Loucy (cell line): ENCODE measurements around the gene PCDHA2.
"Not testable (repeated sequence)": the region's sequence is repeated elsewhere in the genome, so short reads cannot be mapped to it uniquely, and the experiment has no call there.

ENCODE experiments used
- H2AFZ ChIP-seq: fragments of 200-600 bp; sonication (generic); 2 replicates; pipeline ENCODE4 v1.6.0; 2016; ENCODE audit warnings: antibody characterized with exemption, mild to moderate bottlenecking, low read length, moderate library complexity
- H3F3A ChIP-seq: fragments of 200-600 bp; 2 replicates; pipeline ENCODE4 v1.6.0; 2016; ENCODE audit warnings: antibody characterized with exemption, low read depth, mild to moderate bottlenecking
- H3K27me3 ChIP-seq: fragments of 200-600 bp; sonication (generic); 2 replicates; pipeline ENCODE4 v1.6.1; 2014; ENCODE audit warnings: low read length, mild to moderate bottlenecking; ENCODE audit not compliant: insufficient read depth, poor library complexity, severe bottlenecking
- H3K36me3 ChIP-seq: fragments of 200-600 bp; sonication (generic); 2 replicates; pipeline ENCODE4 v1.6.1; 2016; ENCODE audit warnings: low read length; ENCODE audit not compliant: insufficient read depth
- H3K4me1 ChIP-seq: fragments of 200-600 bp; sonication (generic); 2 replicates; pipeline ENCODE4 v1.5.1; 2014; ENCODE audit warnings: low read length, mild to moderate bottlenecking; ENCODE audit not compliant: insufficient read depth, poor library complexity, severe bottlenecking
- H3K4me2 ChIP-seq: fragments of 200-600 bp; sonication (generic); 2 replicates; pipeline ENCODE4 v1.6.0; 2014; ENCODE audit warnings: antibody characterized with exemption, low read length, low read depth, mild to moderate bottlenecking; ENCODE audit not compliant: poor library complexity, severe bottlenecking
- H3K4me3 ChIP-seq: fragments of 200-600 bp; sonication (generic); 2 replicates; pipeline ENCODE4 v1.5.1; 2014; ENCODE audit warnings: low read length, mild to moderate bottlenecking, mixed read lengths; ENCODE audit not compliant: poor library complexity, severe bottlenecking
- H3K79me2 ChIP-seq: fragments of 200-600 bp; sonication (generic); 2 replicates; pipeline ENCODE4 v1.6.1; 2014; ENCODE audit warnings: low read length; ENCODE audit not compliant: insufficient read depth
- H3K9ac ChIP-seq: fragments of 200-600 bp; sonication (generic); 2 replicates; pipeline ENCODE4 v1.6.0; 2014; ENCODE audit warnings: mild to moderate bottlenecking, low read depth, low read length, moderate library complexity; ENCODE audit not compliant: poor library complexity, severe bottlenecking
- H3K9me2 ChIP-seq: fragments of 200-600 bp; sonication (generic); replicated peaks from 2 replicates; pipeline ENCODE4 v1.6.1; 2016; ENCODE audit warnings: low read depth, low read length, mixed read lengths
- H3K9me3 ChIP-seq: fragments of 200-600 bp; sonication (generic); 2 replicates; pipeline ENCODE4 v1.6.1; 2014; ENCODE audit warnings: mild to moderate bottlenecking, antibody characterized with exemption, low read length, low read depth; ENCODE audit not compliant: insufficient read depth
- H4K20me1 ChIP-seq: fragments of 200-600 bp; sonication (generic); 2 replicates; pipeline ENCODE4 v1.6.0; 2014; ENCODE audit warnings: antibody characterized with exemption, low read length, mild to moderate bottlenecking; ENCODE audit not compliant: insufficient read depth, poor library complexity, severe bottlenecking
- CTCF ChIP-seq: fragments of 200-600 bp; sonication (generic); conservative IDR thresholded peaks from 2 replicates; pipeline ENCODE4 v1.5.1; 2014; ENCODE audit warnings: mild to moderate bottlenecking, antibody characterized with exemption, low read length
- EZH2phosphoT487 ChIP-seq: fragments of 200-600 bp; IDR thresholded peaks from 2 replicates; pipeline ENCODE4 v1.6.1; 2018; ENCODE audit warnings: antibody characterized with exemption, mild to moderate bottlenecking, moderate library complexity, borderline replicate concordance

Gene PCDHA2

GRCh38 chr5:140767444-140767843 lies 27.2 kb upstream of the PCDHA2 start:
- no peaks in the 10 kb centered on the region for H3F3A ChIP-seq
- H3K9ac ChIP-seq = no peak overlapping the region
- no peak overlapping the region for H2AFZ ChIP-seq
- H3K27me3 ChIP-seq = no peaks in the 10 kb centered on the region
- H3K36me3 ChIP-seq = no peaks in the 10 kb centered on the region
- peaks cover 33% of the 10 kb centered on the region; the same call in 1 of the 2 replicates for H3K9me3 ChIP-seq
- no peaks in the 10 kb centered on the region for H3K79me2 ChIP-seq
- TF ChIP-seq EZH2phosphoT487 (no peak), CTCF (no peak)
- no peak overlapping the region for H3K4me3 ChIP-seq
- H4K20me1 ChIP-seq = no peaks in the 10 kb centered on the region
- no peaks in the 10 kb centered on the region for H3K9me2 ChIP-seq
- H3K4me1 ChIP-seq = no peaks in the 10 kb centered on the region
- no peak overlapping the region for H3K4me2 ChIP-seq

GRCh38 chr5:140780512-140780911 lies 14.1 kb upstream of the PCDHA2 start:
- H2AFZ ChIP-seq = no peak overlapping the region
- no peaks in the 10 kb centered on the region for H3K36me3 ChIP-seq
- TF ChIP-seq EZH2phosphoT487 (no peak), CTCF (no peak)
- H3K79me2 ChIP-seq = no peaks in the 10 kb centered on the region
- H3K4me1 ChIP-seq = no peaks in the 10 kb centered on the region
- H3K4me2 ChIP-seq = no peak overlapping the region
- peaks cover 3% of the 10 kb centered on the region; the same call in 1 of the 2 replicates for H3K9me3 ChIP-seq
- no peaks in the 10 kb centered on the region for H4K20me1 ChIP-seq
- no peaks in the 10 kb centered on the region for H3K27me3 ChIP-seq
- no peak overlapping the region for H3K9ac ChIP-seq
- no peaks in the 10 kb centered on the region for H3K9me2 ChIP-seq
- H3F3A ChIP-seq = no peaks in the 10 kb centered on the region
- no peak overlapping the region for H3K4me3 ChIP-seq

- no peaks in the 10 kb centered on the region for H3K36me3 ChIP-seq
- TF ChIP-seq EZH2phosphoT487 = no peak
- TF ChIP-seq CTCF = peak; percentile 20; the same call in 1 of the 2 replicates
- no peaks in the 10 kb centered on the region for H3K9me3 ChIP-seq
- no peak within 1 kb of the TSS for H3K4me2 ChIP-seq
- H3K4me1 ChIP-seq = no peaks in the 10 kb centered on the region
- H3F3A ChIP-seq = no peaks in the 10 kb centered on the region
- H3K27me3 ChIP-seq = no peaks in the 10 kb centered on the region
- no peak within 1 kb of the TSS for H2AFZ ChIP-seq
- no peaks in the 10 kb centered on the region for H3K79me2 ChIP-seq
- no peaks in the 10 kb centered on the region for H4K20me1 ChIP-seq
- H3K9ac ChIP-seq = no peak within 1 kb of the TSS
- no peak within 1 kb of the TSS for H3K4me3 ChIP-seq
- no peaks in the 10 kb centered on the region for H3K9me2 ChIP-seq
Measured at GRCh38 chr5:140785905-140786686, 8.6 kb upstream of the PCDHA2 start, which contains the start of gene PCDHA1. TSS of gene PCDHA1 (plus strand) at chr5:140786140.

GRCh38 chr5:140787422-140787821 lies 7.2 kb upstream of the PCDHA2 start:
- not testable (repeated sequence) for H3K4me2 ChIP-seq, H4K20me1 ChIP-seq, H3K9me2 ChIP-seq

GRCh38 chr5:140787849-140788504 lies 6.7 kb upstream of the PCDHA2 start:
- not testable (repeated sequence) for H3K4me3 ChIP-seq, H3K36me3 ChIP-seq, H3K27me3 ChIP-seq, H3K9me3 ChIP-seq, H3K9me2 ChIP-seq, H4K20me1 ChIP-seq, H3K79me2 ChIP-seq, H3K4me1 ChIP-seq, H3F3A ChIP-seq, H3K9ac ChIP-seq, H2AFZ ChIP-seq, H3K4me2 ChIP-seq

More at GRCh38 chr5:140787422-140787821, 7.2 kb upstream of the PCDHA2 start:
- H3K27me3 ChIP-seq, H3K4me3 ChIP-seq, H2AFZ ChIP-seq, H3K4me1 ChIP-seq, H3F3A ChIP-seq, H3K79me2 ChIP-seq, H3K9ac ChIP-seq, H3K36me3 ChIP-seq, H3K9me3 ChIP-seq: not testable (repeated sequence)
